Measurements from ENCODE around the gene RCOR3.

Gene RCOR3

GRCh38 chr1:211340622-211341507 is 81.7 kb downstream of the RCOR3 start:
- no peak for DNase-seq (ENCODE audit: low spot score)
- in situ Hi-C loops (cut with MboI; ENCODE audit: low pct_unique_long_range_greater_than_20kb, low sequenced_read_pairs, unreplicated experiment), result loop anchor here (25.0 kb wide), 1 partner anchor 321 kb away; no protein-coding TSS in a partner anchor
- TF ChIP-seq CTCF (IDR thresholded peaks at IDR 0.05; ENCODE audit: extremely low read depth, insufficient read depth, missing control alignments), result no peak

GRCh38 chr1:211341999-211342398 is 82.8 kb downstream of the RCOR3 start:
- in situ Hi-C loops (cut with MboI; ENCODE audit: low pct_unique_long_range_greater_than_20kb, low sequenced_read_pairs, unreplicated experiment), result loop anchor here (25.0 kb wide), 1 partner anchor 320 kb away; no protein-coding TSS in a partner anchor
- TF ChIP-seq CTCF (IDR thresholded peaks at IDR 0.05; ENCODE audit: extremely low read depth, insufficient read depth, missing control alignments), result no peak
- no peak for DNase-seq (ENCODE audit: low spot score)

GRCh38 chr1:211343607-211344006 is 84.4 kb downstream of the RCOR3 start:
- no peak for TF ChIP-seq CTCF (IDR thresholded peaks at IDR 0.05; ENCODE audit: extremely low read depth, insufficient read depth, missing control alignments)
- no peak for DNase-seq (ENCODE audit: low spot score)
- in situ Hi-C loops (cut with MboI; ENCODE audit: low pct_unique_long_range_greater_than_20kb, low sequenced_read_pairs, unreplicated experiment), result loop anchor here (25.0 kb wide), 1 partner anchor 319 kb away; no protein-coding TSS in a partner anchor

GRCh38 chr1:211344152-211344618 is 85.0 kb downstream of the RCOR3 start:
- in situ Hi-C loops (cut with MboI; ENCODE audit: low pct_unique_long_range_greater_than_20kb, low sequenced_read_pairs, unreplicated experiment), result loop anchor here (25.0 kb wide), 1 partner anchor 318 kb away; no protein-coding TSS in a partner anchor
- no peak for TF ChIP-seq CTCF (IDR thresholded peaks at IDR 0.05; ENCODE audit: extremely low read depth, insufficient read depth, missing control alignments)
- DNase-seq (ENCODE audit: low spot score), result no peak

- in situ Hi-C loops (cut with MboI; ENCODE audit: low pct_unique_long_range_greater_than_20kb, low sequenced_read_pairs, unreplicated experiment), result loop anchor here (25.0 kb wide), 1 partner anchor 317 kb away; no protein-coding TSS in a partner anchor
- TF ChIP-seq CTCF (IDR thresholded peaks at IDR 0.05; ENCODE audit: extremely low read depth, insufficient read depth, missing control alignments), result no peak
- no peak for DNase-seq (ENCODE audit: low spot score)
These were observed 86.6 kb downstream of the RCOR3 start for GRCh38 chr1:211345719-211346118.

- no peak for DNase-seq (ENCODE audit: low spot score)
- in situ Hi-C loops (cut with MboI; ENCODE audit: low pct_unique_long_range_greater_than_20kb, low sequenced_read_pairs, unreplicated experiment), result loop anchor here (25.0 kb wide), 1 partner anchor 315 kb away; no protein-coding TSS in a partner anchor
- no peak for TF ChIP-seq CTCF (IDR thresholded peaks at IDR 0.05; ENCODE audit: extremely low read depth, insufficient read depth, missing control alignments)
These were observed 88.1 kb downstream of the RCOR3 start for GRCh38 chr1:211347077-211347844.
